ENCODE measurements around the gene C5.

C5 gene

DNA sequence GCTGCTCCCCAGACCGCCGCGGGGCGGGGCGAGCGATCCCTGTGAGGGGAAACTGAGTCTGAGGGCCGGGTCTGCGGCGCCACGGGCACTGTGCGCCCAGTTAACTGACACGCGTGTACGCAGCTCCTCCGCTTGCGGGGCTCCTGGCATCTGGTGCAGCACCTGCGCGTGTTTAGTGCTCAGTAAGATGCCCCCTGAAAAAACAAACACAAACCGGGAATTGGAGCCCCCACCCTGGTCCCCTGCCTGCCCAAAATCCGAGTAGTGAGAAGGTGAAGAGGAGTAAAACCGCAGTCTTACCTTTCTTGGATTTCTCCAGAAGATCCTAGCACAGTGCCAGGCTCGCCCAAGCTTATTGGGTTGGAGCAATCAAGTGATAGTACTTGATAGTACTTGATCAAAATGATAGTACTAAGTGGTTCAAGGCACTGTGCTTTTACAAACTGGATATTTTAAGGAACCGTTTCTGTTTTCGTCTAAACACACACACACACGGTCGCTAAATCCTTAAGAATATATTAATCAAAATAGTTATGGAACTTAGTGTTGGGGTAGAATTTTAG, 120.8 kb downstream of the C5 start:
- H3K4me2 ChIP-seq (ENCODE audit: low read length, poor library complexity, severe bottlenecking): peak overlapping the region; percentile 95
- peak overlapping the region; percentile 79 to 85 for H3K18ac ChIP-seq (ENCODE audit: low read depth in 1 of 2, low read length in 2 of 2)
- no peaks in the 10 kb centered on the region for H3K27me3 ChIP-seq (ENCODE audit: control insufficient read depth in 1 of 2, insufficient read depth in 1 of 2, low read length in 2 of 2)
- no peak overlapping the region for H2BK5ac ChIP-seq (ENCODE audit: low read depth, low read length, poor library complexity, severe bottlenecking)
- no peak overlapping the region for H3K14ac ChIP-seq (ENCODE audit: low read length in 2 of 2)
- H2BK12ac ChIP-seq (ENCODE audit: low read length in 2 of 2): peak overlapping the region in 1 of 2 experiments; percentile 59
- peak overlapping the region; percentile 88 to 90 for H3K4ac ChIP-seq (ENCODE audit: low read depth in 1 of 2, low read length in 2 of 2)
- peak overlapping the region; percentile 80 for H3K9ac ChIP-seq (ENCODE audit: low read length)
- H2AK5ac ChIP-seq (ENCODE audit: low read length, severe bottlenecking): no peak overlapping the region
- H3K23ac ChIP-seq (ENCODE audit: low read length in 2 of 2): no peak overlapping the region
- no peak for DNase-seq
- H3K9me3 ChIP-seq (ENCODE audit: control insufficient read depth, low read length): no peaks in the 10 kb centered on the region
- peaks cover 3% of the 10 kb centered on the region for H3K79me1 ChIP-seq (replicated peaks; ENCODE audit: low read length, poor library complexity, severe bottlenecking)
- H3K36me3 ChIP-seq (ENCODE audit: control insufficient read depth in 1 of 2, insufficient read depth in 2 of 2, low read depth in 1 of 2, low read length in 2 of 2): no peaks in the 10 kb centered on the region
- peak overlapping the region; percentile 65 to 77 for H3K4me3 ChIP-seq (ENCODE audit: insufficient read depth in 1 of 2, low read depth in 1 of 2, low read length in 2 of 2)
- 34% methylated on average over 19 of the region's 26 CpGs for WGBS
- H2BK15ac ChIP-seq (ENCODE audit: low read depth, poor library complexity, severe bottlenecking): peak overlapping the region; percentile 87
- H4K8ac ChIP-seq (ENCODE audit: low read length): peak overlapping the region; percentile 100
- no peak overlapping the region for H3K27ac ChIP-seq (ENCODE audit: low read length, poor library complexity, severe bottlenecking)
- H4K91ac ChIP-seq (ENCODE audit: low read length): peak overlapping the region; percentile 96
- H2BK120ac ChIP-seq (ENCODE audit: low read depth, low read length): peak overlapping the region; percentile 93
- peaks cover 30% of the 10 kb centered on the region for H3K4me1 ChIP-seq (ENCODE audit: control insufficient read depth, insufficient read depth, low read depth, low read length)
- H2AFZ ChIP-seq (ENCODE audit: low read depth, low read length): peak overlapping the region; percentile 16

DNA sequence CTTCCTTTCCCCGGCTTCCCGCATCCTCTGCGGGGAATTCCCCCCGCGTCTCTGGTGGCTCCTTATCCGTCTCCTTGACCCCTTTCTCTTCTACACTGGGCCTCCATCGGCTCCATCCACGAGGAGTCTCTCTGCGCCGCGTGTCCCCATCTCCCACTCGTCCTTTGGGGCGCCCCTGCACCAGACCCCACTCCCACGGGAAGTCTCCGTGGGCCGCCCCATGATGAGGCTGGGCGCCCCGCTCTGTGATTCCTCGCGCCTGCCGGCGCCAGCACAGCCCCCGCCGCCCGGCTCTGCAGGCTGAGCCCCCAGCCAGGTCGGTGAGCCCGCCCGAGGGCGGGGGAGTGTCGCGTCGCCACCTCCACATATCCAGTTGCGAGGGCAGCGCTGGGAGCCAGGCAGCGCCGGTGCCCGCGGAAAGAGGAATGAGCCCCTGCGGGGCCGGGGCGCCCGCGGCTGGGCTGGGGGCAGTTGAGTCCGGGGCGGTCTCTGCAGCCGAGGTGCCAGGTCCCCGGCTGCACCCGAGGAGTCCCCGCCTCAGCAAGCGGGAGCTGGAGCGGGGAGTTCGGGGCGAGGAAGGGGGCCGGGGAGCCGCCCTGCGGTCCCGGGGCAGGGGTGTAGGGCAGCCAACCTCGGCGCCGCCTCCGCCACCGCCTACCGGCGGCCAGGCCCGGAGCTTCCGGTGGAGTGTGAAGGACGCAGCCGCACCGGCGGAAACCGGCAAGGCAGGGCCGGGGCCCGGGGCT, 121.4 kb downstream of the C5 start:
- peak overlapping the region in 1 of 2 experiments; percentile 76 for H3K14ac ChIP-seq (ENCODE audit: low read length in 2 of 2)
- peak overlapping the region; percentile 80 for H3K9ac ChIP-seq (ENCODE audit: low read length)
- H3K4me1 ChIP-seq (ENCODE audit: control insufficient read depth, insufficient read depth, low read depth, low read length): peaks cover 30% of the 10 kb centered on the region
- H3K4me2 ChIP-seq (ENCODE audit: low read length, poor library complexity, severe bottlenecking): peak overlapping the region; percentile 95
- no peak overlapping the region for H2BK5ac ChIP-seq (ENCODE audit: low read depth, low read length, poor library complexity, severe bottlenecking)
- H2BK12ac ChIP-seq (ENCODE audit: low read length in 2 of 2): peak overlapping the region; percentile 18 to 59
- no peaks in the 10 kb centered on the region for H3K36me3 ChIP-seq (ENCODE audit: control insufficient read depth in 1 of 2, insufficient read depth in 2 of 2, low read depth in 1 of 2, low read length in 2 of 2)
- H3K23ac ChIP-seq (ENCODE audit: low read length in 2 of 2): peak overlapping the region in 1 of 2 experiments; percentile 62
- peak overlapping the region; percentile 65 to 77 for H3K4me3 ChIP-seq (ENCODE audit: insufficient read depth in 1 of 2, low read depth in 1 of 2, low read length in 2 of 2)
- H2BK120ac ChIP-seq (ENCODE audit: low read depth, low read length): peak overlapping the region; percentile 93
- H3K79me1 ChIP-seq (replicated peaks; ENCODE audit: low read length, poor library complexity, severe bottlenecking): peaks cover 3% of the 10 kb centered on the region
- peak overlapping the region; percentile 96 for H4K91ac ChIP-seq (ENCODE audit: low read length)
- H3K4ac ChIP-seq (ENCODE audit: low read depth in 1 of 2, low read length in 2 of 2): peak overlapping the region; percentile 88 to 90
- peak overlapping the region; percentile 85 to 88 for H3K18ac ChIP-seq (ENCODE audit: low read depth in 1 of 2, low read length in 2 of 2)
- H2AFZ ChIP-seq (ENCODE audit: low read depth, low read length): peak overlapping the region; percentile 16
- H2AK5ac ChIP-seq (ENCODE audit: low read length, severe bottlenecking): no peak overlapping the region
- H3K9me3 ChIP-seq (ENCODE audit: control insufficient read depth, low read length): no peaks in the 10 kb centered on the region
- H4K8ac ChIP-seq (ENCODE audit: low read length): peak overlapping the region; percentile 100
- WGBS: 3% methylated on average over 71 of the region's 73 CpGs
- H3K27me3 ChIP-seq (ENCODE audit: control insufficient read depth in 1 of 2, insufficient read depth in 1 of 2, low read length in 2 of 2): no peaks in the 10 kb centered on the region
- H3K27ac ChIP-seq (ENCODE audit: low read length, poor library complexity, severe bottlenecking): no peak overlapping the region
- DNase-seq: peak; percentile 65
- peak overlapping the region; percentile 87 for H2BK15ac ChIP-seq (ENCODE audit: low read depth, poor library complexity, severe bottlenecking)

DNA sequence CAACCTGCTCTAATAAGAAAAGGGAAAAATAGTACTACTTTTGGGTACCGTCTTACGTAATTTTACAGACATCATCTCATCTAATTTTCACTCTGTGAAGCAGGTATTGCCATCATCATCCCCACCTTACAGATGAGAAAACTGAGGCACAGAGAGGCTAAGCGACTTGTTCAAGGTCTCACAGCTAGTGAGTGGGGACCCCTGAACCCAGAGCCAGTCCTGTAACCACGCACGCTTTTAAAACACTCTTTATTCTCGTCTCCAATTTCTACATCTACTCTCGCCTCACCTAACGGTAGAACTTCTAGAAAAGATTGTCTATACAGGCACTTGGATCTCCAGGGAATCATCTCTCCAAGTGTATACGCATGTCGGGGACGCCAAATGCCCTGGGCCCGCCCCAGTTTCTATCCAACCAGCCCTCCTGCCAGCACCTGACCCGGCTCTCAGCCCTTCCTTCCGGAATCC, 122.0 kb downstream of the C5 start:
- no peak overlapping the region for H3K27ac ChIP-seq (ENCODE audit: low read length, poor library complexity, severe bottlenecking)
- DNase-seq: no peak
- H3K4me2 ChIP-seq (ENCODE audit: low read length, poor library complexity, severe bottlenecking): peak overlapping the region; percentile 95

More for the DNA sequence above, 122.0 kb downstream of the C5 start:
- peak overlapping the region in 1 of 2 experiments; percentile 85 for H3K18ac ChIP-seq (ENCODE audit: low read depth in 1 of 2, low read length in 2 of 2)
- H3K14ac ChIP-seq (ENCODE audit: low read length in 2 of 2): no peak overlapping the region
- no peak overlapping the region for H2BK5ac ChIP-seq (ENCODE audit: low read depth, low read length, poor library complexity, severe bottlenecking)
- H3K9me3 ChIP-seq (ENCODE audit: control insufficient read depth, low read length): no peaks in the 10 kb centered on the region
- peak overlapping the region in 1 of 2 experiments; percentile 62 for H3K23ac ChIP-seq (ENCODE audit: low read length in 2 of 2)
- peak overlapping the region; percentile 93 for H2BK120ac ChIP-seq (ENCODE audit: low read depth, low read length)
- H2BK15ac ChIP-seq (ENCODE audit: low read depth, poor library complexity, severe bottlenecking): peak overlapping the region; percentile 83
- H3K4me3 ChIP-seq (ENCODE audit: insufficient read depth in 1 of 2, low read depth in 1 of 2, low read length in 2 of 2): peak overlapping the region; percentile 65 to 77
- H2BK12ac ChIP-seq (ENCODE audit: low read length in 2 of 2): peak overlapping the region; percentile 18 to 59
- H3K27me3 ChIP-seq (ENCODE audit: control insufficient read depth in 1 of 2, insufficient read depth in 1 of 2, low read length in 2 of 2): no peaks in the 10 kb centered on the region
- H2AK5ac ChIP-seq (ENCODE audit: low read length, severe bottlenecking): no peak overlapping the region
- H4K91ac ChIP-seq (ENCODE audit: low read length): no peak overlapping the region
- H3K4ac ChIP-seq (ENCODE audit: low read depth in 1 of 2, low read length in 2 of 2): peak overlapping the region; percentile 88 to 90
- no peaks in the 10 kb centered on the region for H3K36me3 ChIP-seq (ENCODE audit: control insufficient read depth in 1 of 2, insufficient read depth in 2 of 2, low read depth in 1 of 2, low read length in 2 of 2)
- no peak overlapping the region for H2AFZ ChIP-seq (ENCODE audit: low read depth, low read length)
- H3K79me1 ChIP-seq (replicated peaks; ENCODE audit: low read length, poor library complexity, severe bottlenecking): peaks cover 3% of the 10 kb centered on the region
- WGBS: 68% methylated on average over 14 of the region's 14 CpGs
- H3K4me1 ChIP-seq (ENCODE audit: control insufficient read depth, insufficient read depth, low read depth, low read length): peaks cover 30% of the 10 kb centered on the region
- peak overlapping the region; percentile 80 for H3K9ac ChIP-seq (ENCODE audit: low read length)
- peak overlapping the region; percentile 100 for H4K8ac ChIP-seq (ENCODE audit: low read length)

Data from mesenchymal stem cell (in vitro differentiated cells and primary cell).